Measurements from ENCODE around the gene EXOC6.

GRCh38 chr10:92848441-92849233 lies at the start of gene EXOC6:
- peak in 7 of 11 experiments; percentile 5 to 45 (median 35) for TF ChIP-seq CTCF (IDR thresholded peaks at IDR 0.05 in 8 of 11, conservative IDR thresholded peaks at IDR 0.05 in 3 of 11)
- no peak for TF ChIP-seq POLR2A (IDR thresholded peaks at IDR 0.05)
- TF ChIP-seq POLR2AphosphoS5 (IDR thresholded peaks at IDR 0.05) = peak; percentile 76 to 79 (median 78)
